ENCODE measurements around the gene RGS14. TPM values are rescaled to one million over a fixed set of nuclear protein-coding genes. Genes with fewer than 3 reads are reported as not detected.

Gene RGS14
- total RNA-seq, 4 donors from 2014 or later = 28.6 to 38.3 (median 37.2) TPM

- no peak overlapping the region for H3K4me3 ChIP-seq (ENCODE audit: low read depth, poor library complexity, severe bottlenecking)
- intact Hi-C loops (cut with DNase I; ENCODE audit: low total_unique reads) = loop anchor here (10.0 kb wide), 1 partner anchor 144 kb away; no protein-coding TSS in a partner anchor
- 17 to 22% methylated on average over 19 to 20 of the region's 20 CpGs for WGBS, 2 donors
Observed at GRCh38 chr5:177310757-177311391, 46.9 kb upstream of the RGS14 start.

DNA sequence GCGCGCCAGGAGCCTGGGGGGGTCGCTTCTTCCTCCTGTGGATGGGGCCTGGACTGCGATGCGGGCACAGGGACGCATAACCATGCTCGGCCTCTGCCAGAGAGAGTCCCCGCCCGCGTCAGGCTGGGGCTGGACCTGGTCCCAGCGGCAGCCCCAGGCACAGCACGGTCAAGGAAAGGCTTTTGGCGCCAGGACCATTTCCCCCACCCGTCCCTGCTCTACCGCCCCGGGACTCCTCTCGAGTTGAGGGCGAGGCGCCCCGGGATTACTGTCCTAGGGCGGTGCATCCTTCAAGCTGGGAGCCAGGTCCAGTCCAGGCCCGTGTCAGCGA lies 46.4 kb upstream of the RGS14 start:
- DNase-seq (ENCODE audit: low spot score in 2 of 2) = peak in 1 of 2 donors; percentile 85
- no peak for TF ChIP-seq POLR2A (IDR thresholded peaks at IDR 0.05)
- TF ChIP-seq, protein P1, sequence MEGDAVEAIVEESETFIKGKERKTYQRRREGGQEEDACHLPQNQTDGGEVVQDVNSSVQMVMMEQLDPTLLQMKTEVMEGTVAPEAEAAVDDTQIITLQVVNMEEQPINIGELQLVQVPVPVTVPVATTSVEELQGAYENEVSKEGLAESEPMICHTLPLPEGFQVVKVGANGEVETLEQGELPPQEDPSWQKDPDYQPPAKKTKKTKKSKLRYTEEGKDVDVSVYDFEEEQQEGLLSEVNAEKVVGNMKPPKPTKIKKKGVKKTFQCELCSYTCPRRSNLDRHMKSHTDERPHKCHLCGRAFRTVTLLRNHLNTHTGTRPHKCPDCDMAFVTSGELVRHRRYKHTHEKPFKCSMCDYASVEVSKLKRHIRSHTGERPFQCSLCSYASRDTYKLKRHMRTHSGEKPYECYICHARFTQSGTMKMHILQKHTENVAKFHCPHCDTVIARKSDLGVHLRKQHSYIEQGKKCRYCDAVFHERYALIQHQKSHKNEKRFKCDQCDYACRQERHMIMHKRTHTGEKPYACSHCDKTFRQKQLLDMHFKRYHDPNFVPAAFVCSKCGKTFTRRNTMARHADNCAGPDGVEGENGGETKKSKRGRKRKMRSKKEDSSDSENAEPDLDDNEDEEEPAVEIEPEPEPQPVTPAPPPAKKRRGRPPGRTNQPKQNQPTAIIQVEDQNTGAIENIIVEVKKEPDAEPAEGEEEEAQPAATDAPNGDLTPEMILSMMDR (IDR thresholded peaks at IDR 0.05) = no peak
- H3K4me3 ChIP-seq (ENCODE audit: low read depth, poor library complexity, severe bottlenecking) = peak overlapping the region; percentile 34
- 0 to 7% methylated on average over 7 to 17 of the region's 23 CpGs for WGBS, 2 donors
- intact Hi-C loops (cut with DNase I; ENCODE audit: low total_unique reads) = loop anchor here (10.0 kb wide), 1 partner anchor 143 kb away; no protein-coding TSS in a partner anchor

More at GRCh38 chr5:177310757-177311391, 46.9 kb upstream of the RGS14 start:
- TF ChIP-seq, protein P1 (IDR thresholded peaks at IDR 0.05) = no peak
- no peak for TF ChIP-seq POLR2A (IDR thresholded peaks at IDR 0.05)
- DNase-seq (ENCODE audit: low spot score in 2 of 2) = peak in 1 of 2 donors; percentile 86

DNA sequence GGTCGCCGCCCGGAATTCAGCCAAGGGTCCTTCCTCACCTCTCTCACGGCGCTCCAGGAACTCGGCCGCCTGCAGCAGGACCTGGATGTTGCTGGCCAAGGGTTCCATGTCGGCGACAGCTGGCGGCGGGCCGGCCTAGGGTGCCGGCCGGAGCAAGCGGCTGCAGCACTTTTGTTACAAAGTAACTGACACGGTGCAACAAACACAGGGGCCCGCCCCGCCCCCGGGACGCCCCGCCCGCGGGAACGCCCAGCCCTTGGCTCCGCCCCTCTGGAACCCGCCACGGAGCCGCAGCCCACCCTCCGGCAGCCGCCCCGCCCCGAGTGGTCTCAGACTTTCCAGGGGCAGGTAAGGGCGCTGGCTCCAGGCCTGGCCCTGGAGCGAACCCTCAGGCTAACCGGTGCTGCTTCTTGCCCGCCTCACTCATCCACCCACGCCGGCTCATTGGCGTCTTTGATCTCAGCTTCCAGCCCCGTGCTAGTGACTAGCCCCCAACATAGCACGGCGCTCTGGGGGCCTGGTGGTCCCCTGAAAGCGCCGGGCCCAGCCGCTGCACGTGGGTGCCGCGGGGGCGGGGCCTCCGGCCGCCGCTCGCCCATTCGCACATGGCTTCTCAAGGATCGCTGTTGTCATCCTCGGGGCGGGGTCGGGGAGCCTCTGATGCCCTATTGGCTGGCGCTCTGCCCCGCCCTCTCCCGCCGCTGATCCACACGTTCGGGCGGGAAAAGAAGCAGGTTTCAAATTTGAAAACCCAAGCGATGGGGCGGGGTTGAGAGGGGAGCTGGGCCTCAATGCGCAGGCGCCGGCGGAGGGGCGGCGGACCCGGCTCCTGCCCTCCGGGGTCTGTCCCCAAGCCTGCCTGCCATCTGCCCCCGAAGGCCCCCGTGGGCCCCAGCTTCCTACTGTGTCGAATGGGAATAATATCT lies 45.7 kb upstream of the RGS14 start, which contains the start of gene MXD3:
TSS of gene MXD3 (minus strand) at position 176 of the 926 bp plus-strand sequence. CDS start at position 108, 68 bp downstream.
- peak within 1 kb of the TSS; percentile 34 for H3K4me3 ChIP-seq (ENCODE audit: low read depth, poor library complexity, severe bottlenecking)
- TF ChIP-seq, protein P1 (IDR thresholded peaks at IDR 0.05) = no peak
- TF ChIP-seq POLR2A (IDR thresholded peaks at IDR 0.05) = no peak
- intact Hi-C loops (cut with DNase I; ENCODE audit: low total_unique reads) = loop anchor here (10.0 kb wide), 1 partner anchor 143 kb away; no protein-coding TSS in a partner anchor
- DNase-seq (ENCODE audit: low spot score in 2 of 2) = peak; percentile 96 to 99
- 1% methylated on average over 19 to 45 of the region's 78 CpGs for WGBS, 2 donors

- intact Hi-C loops (cut with DNase I; ENCODE audit: low total_unique reads) = loop anchor here (10.0 kb wide), 1 partner anchor 142 kb away; no protein-coding TSS in a partner anchor
- no peak for TF ChIP-seq POLR2A (IDR thresholded peaks at IDR 0.05)
- TF ChIP-seq, protein P1 (IDR thresholded peaks at IDR 0.05) = no peak
- H3K4me3 ChIP-seq (ENCODE audit: low read depth, poor library complexity, severe bottlenecking) = no peak overlapping the region
- no peak for DNase-seq (ENCODE audit: low spot score in 2 of 2)
- 1 to 10% methylated on average over 18 to 19 of the region's 19 CpGs for WGBS, 2 donors
Observed at GRCh38 chr5:177312649-177313181, 45.0 kb upstream of the RGS14 start.

- intact Hi-C loops (cut with DNase I; ENCODE audit: low total_unique reads) = loop anchor here (10.0 kb wide), 1 partner anchor 141 kb away; no protein-coding TSS in a partner anchor
- TF ChIP-seq, protein P1 (IDR thresholded peaks at IDR 0.05) = no peak
- no peak for TF ChIP-seq POLR2A (IDR thresholded peaks at IDR 0.05)
- DNase-seq (ENCODE audit: low spot score in 2 of 2) = no peak
- no peak overlapping the region for H3K4me3 ChIP-seq (ENCODE audit: low read depth, poor library complexity, severe bottlenecking)
- 93 to 95% methylated on average over 15 of the region's 15 CpGs for WGBS, 2 donors
Observed at GRCh38 chr5:177313561-177314259, 44.0 kb upstream of the RGS14 start.

All from lower leg skin (tissue), 4 donors.